Trophoblast cell (in vitro differentiated cells and primary cell): ENCODE measurements around the gene PCYT1B.
A peak's percentile ranks its signal among the peaks of the same experiment; 100 is the strongest.

Source experiments
- DNase-seq, 2 donors: peaks; one replicate each; pipeline ENCODE4 v3.0.0-alpha.2; 2016
- H2AFZ ChIP-seq: 2 replicates; pipeline ENCODE4 v1.6.1; 2013; ENCODE audit warnings: low read length, moderate library complexity, mild to moderate bottlenecking; ENCODE audit not compliant: insufficient read depth, poor library complexity
- H2AK5ac ChIP-seq: 2 replicates; pipeline ENCODE4 v1.6.1; 2013; ENCODE audit warnings: mild to moderate bottlenecking, low read length
- H2BK120ac ChIP-seq: 2 replicates; pipeline ENCODE4 v1.6.1; 2013; ENCODE audit warnings: low read length, mild to moderate bottlenecking, moderate library complexity; ENCODE audit not compliant: insufficient read depth, poor library complexity
- H2BK12ac ChIP-seq: 2 replicates; pipeline ENCODE4 v1.6.1; 2013; ENCODE audit warnings: mild to moderate bottlenecking, low read length, moderate library complexity
- H2BK5ac ChIP-seq: 2 replicates; pipeline ENCODE4 v1.6.1; 2013; ENCODE audit warnings: low read length, low read depth, moderate library complexity, mild to moderate bottlenecking; ENCODE audit not compliant: poor library complexity
- H3K14ac ChIP-seq: 2 replicates; pipeline ENCODE4 v1.6.1; 2013; ENCODE audit warnings: mild to moderate bottlenecking, low read length
- H3K18ac ChIP-seq: 2 replicates; pipeline ENCODE4 v1.6.1; 2013; ENCODE audit warnings: mild to moderate bottlenecking, low read length
- H3K23ac ChIP-seq: 2 replicates; pipeline ENCODE4 v1.6.1; 2013; ENCODE audit warnings: low read length
- H3K27ac ChIP-seq: 2 replicates; pipeline ENCODE4 v1.5.1; 2013; ENCODE audit warnings: low read depth, mild to moderate bottlenecking, inconsistent platforms, low read length, moderate library complexity
- H3K27me3 ChIP-seq: 2 replicates; pipeline ENCODE4 v1.6.1; 2013; ENCODE audit warnings: inconsistent platforms, mild to moderate bottlenecking, low read length, moderate library complexity; ENCODE audit not compliant: insufficient read depth
- H3K36me3 ChIP-seq, 2 experiments: 1 replicate in 1 of 2; 2 replicates in 1 of 2; pipeline ENCODE4 v1.6.1; 2013; ENCODE audit warnings: low read length in 2 of 2, mild to moderate bottlenecking in 2 of 2, moderate library complexity in 1 of 2; ENCODE audit not compliant: insufficient read depth in 2 of 2, control insufficient read depth in 1 of 2
- H3K4ac ChIP-seq: 2 replicates; pipeline ENCODE4 v1.6.1; 2013; ENCODE audit warnings: low read depth, mild to moderate bottlenecking, low read length, moderate library complexity
- H3K4me1 ChIP-seq, 2 experiments: 1 replicate in 1 of 2; 2 replicates in 1 of 2; pipeline ENCODE4 v1.6.1; 2013; ENCODE audit warnings: low read length in 2 of 2, mild to moderate bottlenecking in 2 of 2, moderate library complexity in 1 of 2; ENCODE audit not compliant: insufficient read depth in 2 of 2, control insufficient read depth in 1 of 2
- H3K4me2 ChIP-seq: 2 replicates; pipeline ENCODE4 v1.6.1; 2013; ENCODE audit warnings: inconsistent platforms, mild to moderate bottlenecking, low read length, moderate library complexity
- H3K4me3 ChIP-seq: 2 replicates; pipeline ENCODE4 v1.5.1; 2013; ENCODE audit warnings: mild to moderate bottlenecking, low read depth, low read length, inconsistent platforms
- H3K79me1 ChIP-seq: one replicate; pipeline ENCODE4 v1.6.1; 2013; ENCODE audit warnings: low read length
- H3K79me2 ChIP-seq: 2 replicates; pipeline ENCODE4 v1.6.1; 2013; ENCODE audit warnings: low read length, mild to moderate bottlenecking; ENCODE audit not compliant: control insufficient read depth, insufficient read depth, poor library complexity
- H3K9ac ChIP-seq: 2 replicates; pipeline ENCODE4 v1.6.1; 2013; ENCODE audit warnings: mild to moderate bottlenecking, low read length
- H3K9me3 ChIP-seq: 2 replicates; pipeline ENCODE4 v1.6.1; 2013; ENCODE audit warnings: low read depth, mild to moderate bottlenecking, control low read depth, inconsistent platforms, low read length; ENCODE audit not compliant: insufficient read depth
- H4K12ac ChIP-seq: 2 replicates; pipeline ENCODE4 v1.6.1; 2013; ENCODE audit warnings: low read depth, mild to moderate bottlenecking, low read length, moderate library complexity
- H4K8ac ChIP-seq: 2 replicates; pipeline ENCODE4 v1.6.1; 2013; ENCODE audit warnings: low read depth, mild to moderate bottlenecking, low read length, moderate library complexity
- H4K91ac ChIP-seq: one replicate; pipeline ENCODE4 v1.6.1; 2013; ENCODE audit warnings: low read depth, mild to moderate bottlenecking, low read length, moderate library complexity
- WGBS: extraction: QIAGEN DNeasy Blood & Tissue Kit; methylation state at CpG from one replicate; pipeline ENCODE4 v1.1.7; 2013; ENCODE audit warnings: missing lambda C conversion rate; ENCODE audit not compliant: insufficient read length, insufficient coverage; ENCODE audit errors: extremely low coverage; 5-methylcytosine and 5-hydroxymethylcytosine counted together

PCYT1B gene

DNA sequence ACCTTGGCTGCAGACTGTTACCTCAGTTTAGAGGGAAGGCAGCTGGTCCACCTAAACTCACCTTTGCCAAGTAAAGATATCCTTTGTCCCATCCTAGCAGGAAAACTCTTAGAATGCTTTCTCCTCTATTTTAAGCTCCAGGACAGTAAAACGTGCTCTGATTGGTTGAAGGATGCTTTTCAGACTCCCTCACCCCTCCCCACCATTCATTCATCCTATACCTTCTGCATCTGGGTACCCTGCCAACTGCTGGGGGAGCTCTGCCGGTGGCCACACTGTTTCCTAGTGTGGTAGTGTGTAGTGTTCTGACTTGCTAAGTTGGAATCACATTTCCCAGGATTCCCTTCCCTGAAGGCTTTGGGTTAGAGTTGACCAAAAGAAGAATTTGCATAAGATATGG, 26.3 kb upstream of the PCYT1B start:
- Histone ChIP-seq H4K8ac (no peak overlapping the region), H3K4me3 (no peak overlapping the region), H3K14ac (no peak overlapping the region), H2BK5ac (no peak overlapping the region), H3K4me2 (no peak overlapping the region), H3K4ac (no peak overlapping the region), H4K91ac (no peak overlapping the region), H4K12ac (no peak overlapping the region), H2AFZ (no peak overlapping the region), H3K23ac (no peak overlapping the region), H3K18ac (no peak overlapping the region), H2BK12ac (no peak overlapping the region), H3K27me3 (no peaks in the 10 kb centered on the region), H2BK120ac (no peak overlapping the region), H2AK5ac (no peak overlapping the region), H3K9ac (no peak overlapping the region), H3K27ac (no peak overlapping the region), H3K79me1 (no peaks in the 10 kb centered on the region), H3K36me3 (no peaks in the 10 kb centered on the region), H3K4me1 (peaks cover 0 to 3% of the 10 kb centered on the region in 2 experiments), H3K79me2 (no peaks in the 10 kb centered on the region), H3K9me3 (no peaks in the 10 kb centered on the region)
- no peak for DNase-seq
- WGBS: no CpG with 5 or more reads among the region's 2 CpGs

GRCh38 chrX:24672701-24673190, 25.6 kb upstream of the PCYT1B start:
- no peak overlapping the region for H2AK5ac ChIP-seq
- H3K27me3 ChIP-seq: no peaks in the 10 kb centered on the region
- H3K4ac ChIP-seq: no peak overlapping the region
- H4K91ac ChIP-seq: no peak overlapping the region
- no peak overlapping the region for H4K8ac ChIP-seq
- H3K14ac ChIP-seq: no peak overlapping the region
- H3K23ac ChIP-seq: no peak overlapping the region
- H3K9me3 ChIP-seq: no peaks in the 10 kb centered on the region
- H3K4me2 ChIP-seq: no peak overlapping the region
- H3K9ac ChIP-seq: no peak overlapping the region
- DNase-seq: peak; percentile 11 to 49
- no peak overlapping the region for H2BK5ac ChIP-seq
- no peak overlapping the region for H2BK120ac ChIP-seq
- H2BK12ac ChIP-seq: no peak overlapping the region
- no peak overlapping the region for H2AFZ ChIP-seq
- no peaks in the 10 kb centered on the region for H3K79me2 ChIP-seq
- H4K12ac ChIP-seq: no peak overlapping the region
- no CpG with 5 or more reads among the region's 11 CpGs for WGBS
- peaks cover 0 to 5% of the 10 kb centered on the region in 2 experiments for H3K4me1 ChIP-seq
- H3K36me3 ChIP-seq: no peaks in the 10 kb centered on the region
- H3K27ac ChIP-seq: no peak overlapping the region
- H3K18ac ChIP-seq: no peak overlapping the region
- H3K79me1 ChIP-seq: no peaks in the 10 kb centered on the region
- H3K4me3 ChIP-seq: no peak overlapping the region

GRCh38 chrX:24668111-24668510, 21.0 kb upstream of the PCYT1B start:
- H2BK12ac ChIP-seq: no peak overlapping the region
- no peak overlapping the region for H3K27ac ChIP-seq
- no peak overlapping the region for H4K91ac ChIP-seq
- no peak overlapping the region for H3K4me3 ChIP-seq
- H2AK5ac ChIP-seq: no peak overlapping the region
- no peak overlapping the region for H2BK120ac ChIP-seq
- no peaks in the 10 kb centered on the region for H3K27me3 ChIP-seq
- no peak for DNase-seq
- H3K23ac ChIP-seq: no peak overlapping the region
- H3K18ac ChIP-seq: no peak overlapping the region
- no peaks in the 10 kb centered on the region for H3K79me1 ChIP-seq
- H3K4me2 ChIP-seq: no peak overlapping the region
- no CpG with 5 or more reads among the region's 3 CpGs for WGBS
- H3K4ac ChIP-seq: no peak overlapping the region
- H3K9me3 ChIP-seq: no peaks in the 10 kb centered on the region
- H3K79me2 ChIP-seq: no peaks in the 10 kb centered on the region
- H3K4me1 ChIP-seq: peaks cover 0 to 5% of the 10 kb centered on the region in 2 experiments
- H4K12ac ChIP-seq: no peak overlapping the region
- H3K36me3 ChIP-seq: no peaks in the 10 kb centered on the region
- H4K8ac ChIP-seq: no peak overlapping the region
- H3K9ac ChIP-seq: no peak overlapping the region
- no peak overlapping the region for H2AFZ ChIP-seq
- H3K14ac ChIP-seq: no peak overlapping the region
- no peak overlapping the region for H2BK5ac ChIP-seq

DNA sequence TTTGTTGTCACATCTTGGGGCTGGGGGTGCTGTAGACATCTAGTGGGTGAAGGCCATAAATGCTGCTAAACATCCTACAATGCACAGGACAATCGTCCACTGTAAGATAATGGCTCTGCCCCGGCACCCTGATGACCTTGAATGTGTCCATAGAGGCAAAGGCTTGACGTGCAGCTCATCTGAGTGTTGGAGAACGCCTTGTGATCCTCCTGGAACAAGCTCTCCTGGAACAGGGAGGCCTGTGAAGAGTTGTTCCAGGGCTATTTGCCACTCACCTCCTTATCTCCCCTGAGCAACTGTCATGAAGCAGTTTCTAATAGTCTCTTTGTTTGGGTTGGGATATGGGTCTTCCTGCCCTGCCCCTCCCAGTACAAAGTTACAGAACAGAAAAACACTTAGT, 15.2 kb upstream of the PCYT1B start:
- no peak overlapping the region for H3K14ac ChIP-seq

More for the DNA sequence above, 15.2 kb upstream of the PCYT1B start:
- no peak overlapping the region for H4K91ac ChIP-seq
- no peak overlapping the region for H3K4me2 ChIP-seq
- H3K27me3 ChIP-seq: no peaks in the 10 kb centered on the region
- H3K4me3 ChIP-seq: no peak overlapping the region
- H2AK5ac ChIP-seq: no peak overlapping the region
- no peak for DNase-seq
- no peak overlapping the region for H4K8ac ChIP-seq
- no peak overlapping the region for H3K23ac ChIP-seq
- no peaks in the 10 kb centered on the region for H3K79me1 ChIP-seq
- H3K9me3 ChIP-seq: no peaks in the 10 kb centered on the region
- H3K36me3 ChIP-seq: no peaks in the 10 kb centered on the region
- no peak overlapping the region for H2BK5ac ChIP-seq
- no peak overlapping the region for H3K9ac ChIP-seq
- H3K4ac ChIP-seq: no peak overlapping the region
- H2BK120ac ChIP-seq: no peak overlapping the region
- H3K4me1 ChIP-seq: no peaks in the 10 kb centered on the region
- WGBS: no CpG with 5 or more reads among the region's 4 CpGs
- H3K79me2 ChIP-seq: no peaks in the 10 kb centered on the region
- no peak overlapping the region for H2AFZ ChIP-seq
- H2BK12ac ChIP-seq: no peak overlapping the region
- no peak overlapping the region for H3K27ac ChIP-seq
- H3K18ac ChIP-seq: no peak overlapping the region
- no peak overlapping the region for H4K12ac ChIP-seq
